ENCODE measurements around the gene FAM3D. TPM values are rescaled to one million over a fixed set of nuclear protein-coding genes. Genes with fewer than 3 reads are reported as not detected.

Gene FAM3D
- total and polyA plus RNA-seq, 10 of the 15 experiments (the other 5 are each of a cell fraction or from before 2014, with no cell fraction given): 0.04 to 0.07 TPM; not detected in 8

DNA sequence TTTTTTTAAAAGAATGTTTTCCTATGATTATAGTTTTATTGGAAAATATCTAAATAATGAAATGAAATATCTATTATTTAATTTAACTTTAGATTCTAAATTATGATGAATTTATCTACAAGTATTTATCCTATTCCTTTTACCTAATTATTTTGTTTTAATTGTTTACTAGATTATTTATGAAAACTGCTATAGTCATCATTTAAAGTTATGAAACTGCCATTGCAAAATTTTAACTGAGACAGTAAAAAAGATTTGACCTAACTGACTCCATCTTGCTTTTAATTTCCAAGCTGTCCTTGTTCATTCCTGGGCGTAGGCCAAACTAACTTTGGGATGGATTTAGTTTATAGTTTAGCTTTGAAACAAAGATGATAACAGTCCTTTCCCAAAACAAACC lies 25.9 kb upstream of the FAM3D start (continued):
- TF ChIP-seq, protein P1, sequence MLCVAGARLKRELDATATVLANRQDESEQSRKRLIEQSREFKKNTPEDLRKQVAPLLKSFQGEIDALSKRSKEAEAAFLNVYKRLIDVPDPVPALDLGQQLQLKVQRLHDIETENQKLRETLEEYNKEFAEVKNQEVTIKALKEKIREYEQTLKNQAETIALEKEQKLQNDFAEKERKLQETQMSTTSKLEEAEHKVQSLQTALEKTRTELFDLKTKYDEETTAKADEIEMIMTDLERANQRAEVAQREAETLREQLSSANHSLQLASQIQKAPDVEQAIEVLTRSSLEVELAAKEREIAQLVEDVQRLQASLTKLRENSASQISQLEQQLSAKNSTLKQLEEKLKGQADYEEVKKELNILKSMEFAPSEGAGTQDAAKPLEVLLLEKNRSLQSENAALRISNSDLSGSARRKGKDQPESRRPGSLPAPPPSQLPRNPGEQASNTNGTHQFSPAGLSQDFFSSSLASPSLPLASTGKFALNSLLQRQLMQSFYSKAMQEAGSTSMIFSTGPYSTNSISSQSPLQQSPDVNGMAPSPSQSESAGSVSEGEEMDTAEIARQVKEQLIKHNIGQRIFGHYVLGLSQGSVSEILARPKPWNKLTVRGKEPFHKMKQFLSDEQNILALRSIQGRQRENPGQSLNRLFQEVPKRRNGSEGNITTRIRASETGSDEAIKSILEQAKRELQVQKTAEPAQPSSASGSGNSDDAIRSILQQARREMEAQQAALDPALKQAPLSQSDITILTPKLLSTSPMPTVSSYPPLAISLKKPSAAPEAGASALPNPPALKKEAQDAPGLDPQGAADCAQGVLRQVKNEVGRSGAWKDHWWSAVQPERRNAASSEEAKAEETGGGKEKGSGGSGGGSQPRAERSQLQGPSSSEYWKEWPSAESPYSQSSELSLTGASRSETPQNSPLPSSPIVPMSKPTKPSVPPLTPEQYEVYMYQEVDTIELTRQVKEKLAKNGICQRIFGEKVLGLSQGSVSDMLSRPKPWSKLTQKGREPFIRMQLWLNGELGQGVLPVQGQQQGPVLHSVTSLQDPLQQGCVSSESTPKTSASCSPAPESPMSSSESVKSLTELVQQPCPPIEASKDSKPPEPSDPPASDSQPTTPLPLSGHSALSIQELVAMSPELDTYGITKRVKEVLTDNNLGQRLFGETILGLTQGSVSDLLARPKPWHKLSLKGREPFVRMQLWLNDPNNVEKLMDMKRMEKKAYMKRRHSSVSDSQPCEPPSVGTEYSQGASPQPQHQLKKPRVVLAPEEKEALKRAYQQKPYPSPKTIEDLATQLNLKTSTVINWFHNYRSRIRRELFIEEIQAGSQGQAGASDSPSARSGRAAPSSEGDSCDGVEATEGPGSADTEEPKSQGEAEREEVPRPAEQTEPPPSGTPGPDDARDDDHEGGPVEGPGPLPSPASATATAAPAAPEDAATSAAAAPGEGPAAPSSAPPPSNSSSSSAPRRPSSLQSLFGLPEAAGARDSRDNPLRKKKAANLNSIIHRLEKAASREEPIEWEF (IDR thresholded peaks at IDR 0.05; ENCODE audit: insufficient replicate concordance, low read depth, low read length): no peak
- TF ChIP-seq RFX5 (IDR thresholded peaks at IDR 0.05; ENCODE audit: low read depth, low read length) (no peak), POLR2A (IDR thresholded peaks at IDR 0.05; ENCODE audit: low read depth, low read length) (no peak), BACH1 (IDR thresholded peaks at IDR 0.05; ENCODE audit: borderline replicate concordance) (no peak), HDAC6 (IDR thresholded peaks at IDR 0.05; ENCODE audit: unreplicated experiment) (no peak), BRCA1 (IDR thresholded peaks at IDR 0.05; ENCODE audit: low read depth, low read length) (no peak), TCF12 (IDR thresholded peaks at IDR 0.05; ENCODE audit: low read depth, low read length) (no peak)
- TF ChIP-seq, protein P2, sequence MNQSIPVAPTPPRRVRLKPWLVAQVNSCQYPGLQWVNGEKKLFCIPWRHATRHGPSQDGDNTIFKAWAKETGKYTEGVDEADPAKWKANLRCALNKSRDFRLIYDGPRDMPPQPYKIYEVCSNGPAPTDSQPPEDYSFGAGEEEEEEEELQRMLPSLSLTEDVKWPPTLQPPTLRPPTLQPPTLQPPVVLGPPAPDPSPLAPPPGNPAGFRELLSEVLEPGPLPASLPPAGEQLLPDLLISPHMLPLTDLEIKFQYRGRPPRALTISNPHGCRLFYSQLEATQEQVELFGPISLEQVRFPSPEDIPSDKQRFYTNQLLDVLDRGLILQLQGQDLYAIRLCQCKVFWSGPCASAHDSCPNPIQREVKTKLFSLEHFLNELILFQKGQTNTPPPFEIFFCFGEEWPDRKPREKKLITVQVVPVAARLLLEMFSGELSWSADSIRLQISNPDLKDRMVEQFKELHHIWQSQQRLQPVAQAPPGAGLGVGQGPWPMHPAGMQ (IDR thresholded peaks at IDR 0.05; ENCODE audit: borderline replicate concordance): no peak
